GM18873 (cell line): Measurements from ENCODE around the gene ALKBH7.
"Not testable (repeated sequence)": the region's sequence is repeated elsewhere in the genome, so short reads cannot be mapped to it uniquely, and the experiment has no call there.

Source experiments
- ATAC-seq: cut with Tn5 transposase; IDR thresholded peaks from one replicate; pipeline ENCODE4 v1.9.1; 2021; ENCODE audit warnings: mild to moderate bottlenecking, moderate library complexity, moderate number of reproducible peaks; ENCODE audit not compliant: unreplicated experiment, low FRiP score

The ALKBH7 gene

GRCh38 chr19:6372594-6373095 is at the start of gene ALKBH7:
Gene ALKBH7, plus strand, starts transcription at chr19:6372794. Its CDS starts 27 bp downstream, at chr19:6372821.
- peak; percentile 76 for ATAC-seq

GRCh38 chr19:6324757-6325156 is 47.8 kb upstream of the ALKBH7 start:
- no peak for ATAC-seq

GRCh38 chr19:6325614-6326013 is 47.0 kb upstream of the ALKBH7 start:
- no peak for ATAC-seq

- ATAC-seq, result no peak
These were observed 45.8 kb upstream of the ALKBH7 start for GRCh38 chr19:6326815-6327214.

- no peak for ATAC-seq
These were observed 39.2 kb upstream of the ALKBH7 start, which contains the start of gene ACER1 for GRCh38 chr19:6333439-6333838. Gene ACER1, minus strand, starts transcription at chr19:6333612. Its CDS starts 61 bp downstream, at chr19:6333551.

- ATAC-seq, result no peak
These were observed 37.9 kb upstream of the ALKBH7 start for GRCh38 chr19:6334490-6335285.

GRCh38 chr19:6340493-6341201 is 31.9 kb upstream of the ALKBH7 start:
- no peak for ATAC-seq

- no peak for ATAC-seq
These were observed 29.1 kb upstream of the ALKBH7 start for GRCh38 chr19:6343462-6343861.

- not testable (repeated sequence) for ATAC-seq
These were observed 23.3 kb upstream of the ALKBH7 start for GRCh38 chr19:6349271-6349670.

GRCh38 chr19:6350688-6351087 is 21.9 kb upstream of the ALKBH7 start:
- ATAC-seq, result no peak

- no peak for ATAC-seq
These were observed 20.0 kb upstream of the ALKBH7 start for GRCh38 chr19:6352381-6353165.

GRCh38 chr19:6354098-6354674 is 18.4 kb upstream of the ALKBH7 start:
- ATAC-seq, result no peak

- ATAC-seq, result not testable (repeated sequence)
These were observed 17.1 kb upstream of the ALKBH7 start for GRCh38 chr19:6355321-6356040.

- ATAC-seq, result no peak
These were observed 15.4 kb upstream of the ALKBH7 start for GRCh38 chr19:6357174-6357573.

- ATAC-seq, result no peak
These were observed 14.6 kb upstream of the ALKBH7 start for GRCh38 chr19:6358003-6358402.

- ATAC-seq, result no peak
These were observed 12.8 kb upstream of the ALKBH7 start for GRCh38 chr19:6359568-6360341.

- not testable (repeated sequence) for ATAC-seq
These were observed 12.1 kb upstream of the ALKBH7 start for GRCh38 chr19:6360445-6360844.

GRCh38 chr19:6360857-6361216 is 11.8 kb upstream of the ALKBH7 start:
- ATAC-seq, result not testable (repeated sequence)

GRCh38 chr19:6362027-6362350 is 10.6 kb upstream of the ALKBH7 start:
- ATAC-seq, result no peak
